HCEC 1CT (cell line): Measurements from ENCODE around the gene TTYH3.
"Not testable (repeated sequence)": the region's sequence is repeated elsewhere in the genome, so short reads cannot be mapped to it uniquely, and the experiment has no call there.

Experiments
- DNase-seq: peaks from one replicate; pipeline ENCODE4 v3.0.0-alpha.2; 2017

Gene TTYH3

GRCh38 chr7:2631946-2632732, at the start of gene TTYH3:
TSS of gene TTYH3 (plus strand) at chr7:2631986. CDS start at chr7:2632156, 170 bp downstream.
- DNase-seq: no peak

DNA sequence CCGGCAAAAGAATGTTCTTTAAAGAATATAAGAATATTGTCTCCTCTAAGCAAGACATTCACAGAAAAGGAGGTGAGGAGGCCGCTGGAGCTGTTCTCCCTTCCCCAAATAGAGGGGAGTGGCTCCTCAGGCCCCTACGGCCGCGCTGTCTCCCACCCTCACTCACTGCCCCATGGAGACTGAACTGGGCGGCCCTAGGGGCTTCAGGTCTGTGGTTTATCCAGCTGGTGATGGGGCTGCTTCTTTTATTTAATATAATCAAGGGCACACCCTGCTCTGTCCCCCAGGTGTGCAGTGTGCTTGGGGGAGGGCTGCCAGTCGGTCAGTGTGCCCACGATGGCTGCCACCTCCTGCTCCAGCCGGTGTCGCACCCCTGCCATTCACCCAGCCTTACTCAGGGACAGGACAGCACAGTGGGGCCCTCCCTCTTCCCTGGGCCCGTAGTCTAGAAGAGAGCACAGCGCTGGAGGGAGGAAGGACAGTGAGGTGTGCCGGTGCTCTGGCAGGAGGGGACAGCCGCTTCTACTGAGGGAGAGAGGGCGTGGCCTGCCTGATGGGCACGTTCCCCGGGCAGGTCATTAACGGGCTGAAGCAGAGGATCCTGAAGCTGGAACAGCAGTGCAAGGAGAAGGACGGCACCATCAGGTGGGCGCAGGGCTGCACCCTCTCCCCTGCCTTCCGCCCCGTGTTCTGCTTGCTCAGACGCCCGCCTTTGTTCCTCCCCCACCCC, 49.6 kb upstream of the TTYH3 start:
- no peak for DNase-seq

DNA sequence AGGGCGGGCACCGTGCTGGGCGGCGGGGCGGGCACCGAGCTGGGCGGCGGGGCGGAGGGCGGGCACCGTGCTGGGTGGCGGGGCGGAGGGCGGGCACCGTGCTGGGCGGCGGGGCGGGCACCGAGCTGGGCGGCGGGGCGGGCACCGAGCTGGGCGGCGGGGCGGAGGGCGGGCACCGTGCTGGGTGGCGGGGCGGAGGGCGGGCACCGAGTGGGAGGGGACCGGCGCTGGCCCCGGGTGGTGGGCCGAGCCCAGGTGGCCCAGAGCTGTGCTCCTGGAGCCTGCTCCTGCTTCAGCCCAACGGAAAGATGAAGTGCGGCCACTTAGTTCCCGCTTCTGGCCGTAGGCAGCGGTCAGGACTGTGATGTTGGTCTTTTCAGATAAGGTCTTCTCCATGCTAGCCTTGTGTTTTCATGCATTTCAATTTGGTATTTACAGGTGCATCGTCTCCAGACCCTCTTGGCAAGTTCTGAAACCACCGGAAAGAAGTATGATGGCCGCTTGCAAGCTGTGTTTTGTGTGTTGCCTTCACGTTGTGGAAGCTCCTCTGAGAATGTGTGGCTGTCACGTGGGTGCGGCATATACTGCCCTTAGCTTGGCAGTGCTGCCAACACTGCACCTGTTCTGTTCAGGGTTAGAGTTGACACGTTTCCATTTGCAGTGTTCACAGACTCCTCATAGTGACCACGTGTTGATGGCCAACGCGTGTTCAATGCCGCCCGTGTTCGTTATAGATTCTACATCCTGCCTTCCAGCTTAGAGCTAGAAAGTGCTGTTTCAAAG, 47.8 kb upstream of the TTYH3 start:
- no peak for DNase-seq

- no peak for DNase-seq
Observed at GRCh38 chr7:2585446-2585845, 46.3 kb upstream of the TTYH3 start.

DNA sequence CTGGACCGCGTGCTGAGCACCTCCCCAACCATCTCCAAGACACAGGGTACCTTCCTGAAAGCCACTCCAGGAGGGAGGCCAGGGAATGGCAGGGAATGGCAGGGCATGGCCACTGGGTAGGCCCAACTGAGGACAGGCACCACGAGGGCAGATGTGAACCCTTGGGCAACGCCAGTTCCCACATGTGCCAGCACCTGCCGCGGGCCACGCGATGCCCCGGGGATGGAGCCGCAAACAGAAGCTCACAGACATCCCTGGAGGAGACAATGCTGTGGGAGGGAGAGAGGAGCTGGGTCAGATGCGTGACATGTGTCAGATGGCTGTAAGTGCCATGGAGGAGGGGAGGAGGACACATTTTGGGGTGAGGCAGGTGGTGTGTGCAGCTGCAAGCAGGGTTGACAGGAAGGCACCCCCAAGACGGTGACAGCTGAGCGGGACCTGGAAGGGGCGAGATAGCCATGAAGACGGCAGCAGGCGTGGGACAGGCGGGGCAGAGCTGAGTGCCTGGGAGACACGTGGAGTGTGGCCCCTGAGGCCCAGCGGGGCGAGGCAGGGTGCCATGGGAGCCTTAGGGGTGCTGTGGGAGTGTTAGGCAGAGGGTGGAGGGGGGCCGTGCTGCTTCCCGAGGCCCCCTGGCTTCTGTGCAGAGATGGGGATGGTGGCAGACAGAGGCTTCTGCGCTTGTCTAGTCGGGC, 45.3 kb upstream of the TTYH3 start:
- DNase-seq: no peak

DNA sequence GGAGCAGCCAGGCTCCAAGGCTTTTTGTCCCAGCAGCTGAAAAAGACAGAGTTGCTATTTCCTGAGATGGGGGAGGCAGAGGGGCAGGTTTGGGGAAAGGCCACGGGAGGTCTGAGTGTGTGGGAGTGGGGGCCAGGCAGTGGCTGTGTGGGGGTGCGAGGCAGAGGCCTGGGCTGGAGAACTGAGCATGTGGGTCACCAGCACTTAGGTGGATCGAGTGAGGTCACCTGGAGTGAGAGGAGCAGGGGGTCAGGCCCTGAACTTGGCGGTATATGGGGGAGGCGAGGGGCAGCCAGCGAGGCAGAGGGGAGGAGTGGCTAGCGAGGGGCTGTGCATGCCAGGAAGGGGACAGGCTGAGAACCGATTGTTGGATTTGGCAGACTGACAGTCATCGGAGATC, 44.7 kb upstream of the TTYH3 start:
- DNase-seq: no peak

- DNase-seq: no peak
Observed at GRCh38 chr7:2587778-2588177, 44.0 kb upstream of the TTYH3 start.

- DNase-seq: no peak
Observed at GRCh38 chr7:2589341-2589740, 42.4 kb upstream of the TTYH3 start.

DNA sequence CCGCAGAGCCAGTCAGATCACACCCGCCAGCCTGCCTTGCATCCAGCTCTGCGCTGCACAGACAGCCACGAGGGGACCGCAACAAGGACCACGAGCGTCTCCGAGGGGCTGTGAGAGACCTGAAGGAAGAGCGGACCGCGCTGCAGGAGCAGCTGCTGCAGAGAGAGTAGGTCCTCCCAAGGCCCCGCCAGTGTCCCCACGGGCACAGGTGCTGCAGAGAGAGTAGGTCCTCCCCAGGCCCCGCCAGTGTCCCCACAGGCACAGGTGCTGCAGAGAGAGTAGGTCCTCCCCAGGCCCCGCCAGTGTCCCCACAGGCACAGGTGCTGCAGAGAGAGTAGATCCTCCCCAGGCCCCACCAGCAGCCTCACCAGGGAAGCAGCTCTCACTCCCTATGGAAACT, 41.8 kb upstream of the TTYH3 start:
- not testable (repeated sequence) for DNase-seq

- no peak for DNase-seq
Observed at GRCh38 chr7:2592375-2592865, 39.4 kb upstream of the TTYH3 start.

GRCh38 chr7:2593036-2593727, 38.6 kb upstream of the TTYH3 start:
- no peak for DNase-seq

DNA sequence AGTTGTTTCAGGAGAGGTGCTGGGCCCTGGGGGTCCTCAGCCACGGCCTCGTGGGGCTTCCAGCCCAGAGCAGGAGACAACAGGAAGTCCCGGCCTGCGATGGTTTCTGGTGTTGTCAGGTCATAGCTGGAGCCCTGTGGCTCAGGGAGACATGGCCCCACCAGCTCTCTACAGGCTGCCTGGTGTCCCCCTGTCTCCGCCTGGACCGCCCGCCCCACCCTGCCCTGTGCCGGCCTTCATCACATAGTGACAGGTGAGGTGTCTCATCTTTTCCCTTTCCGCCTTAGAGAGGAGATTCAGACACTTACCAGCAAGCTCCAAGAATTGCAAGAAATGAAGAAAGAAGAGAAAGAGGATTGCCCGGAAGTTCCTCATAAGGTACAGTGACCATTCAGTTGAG, 37.2 kb upstream of the TTYH3 start:
- DNase-seq: no peak

GRCh38 chr7:2595258-2595860, 36.4 kb upstream of the TTYH3 start:
- no peak for DNase-seq

- DNase-seq: no peak
Observed at GRCh38 chr7:2596464-2597272, 35.1 kb upstream of the TTYH3 start.

DNA sequence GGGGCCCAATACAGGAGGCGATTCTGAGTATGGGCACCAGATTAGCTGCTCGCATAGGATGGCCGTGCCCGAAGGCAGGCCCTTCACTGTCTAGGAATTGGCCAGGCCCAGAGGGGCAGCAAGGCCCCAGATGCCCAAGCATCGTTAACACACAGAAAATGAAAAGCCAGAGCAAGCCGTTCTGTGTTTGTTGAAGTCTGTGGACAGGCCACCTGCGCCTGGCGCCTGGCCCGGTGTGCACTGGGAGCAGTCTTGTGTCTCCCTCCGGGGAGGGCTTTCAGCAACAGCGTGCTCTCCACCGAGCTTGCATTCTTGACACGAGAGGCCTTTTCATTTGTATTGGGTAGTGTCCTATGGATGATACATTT, 34.5 kb upstream of the TTYH3 start:
- no peak for DNase-seq

GRCh38 chr7:2598154-2598823, 33.5 kb upstream of the TTYH3 start:
- DNase-seq: no peak

DNA sequence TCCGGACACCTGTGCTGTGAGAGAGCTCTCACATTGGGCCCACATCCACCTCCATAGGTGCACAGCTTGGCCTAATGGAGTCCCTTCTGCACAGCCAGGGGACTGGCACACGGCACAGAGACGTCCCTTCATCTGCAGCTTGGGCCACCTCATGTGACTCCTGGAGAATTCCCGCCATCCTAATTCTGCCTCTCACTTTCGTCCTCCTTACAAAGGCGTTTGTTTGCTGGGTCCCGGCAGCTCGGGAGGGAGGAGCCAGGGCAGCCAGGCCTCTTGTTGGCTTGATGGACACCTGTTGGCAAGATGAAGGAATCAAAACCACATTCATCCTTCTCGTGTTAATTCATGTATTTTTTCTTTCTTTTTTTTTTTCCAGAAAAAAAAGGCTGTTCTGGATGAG, 30.7 kb upstream of the TTYH3 start:
- no peak for DNase-seq

DNA sequence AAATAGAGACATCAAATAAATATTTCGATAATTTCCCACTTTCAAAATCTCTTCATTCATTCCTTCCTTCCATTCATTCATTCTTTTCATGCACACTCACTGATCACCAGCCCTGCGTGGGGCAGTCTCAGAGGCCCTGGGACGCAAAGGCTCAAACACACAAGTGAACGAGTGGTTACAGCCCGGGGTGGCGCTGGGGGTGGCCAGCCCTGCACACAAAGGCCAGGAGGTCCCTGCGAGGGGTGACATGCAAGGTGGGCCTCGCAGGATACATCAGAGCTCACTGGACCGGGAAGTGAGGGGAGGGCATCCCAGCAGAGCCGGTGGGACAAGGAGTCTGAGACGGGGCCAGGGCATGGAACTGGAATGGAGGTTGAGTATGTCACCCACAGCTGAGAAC, 29.9 kb upstream of the TTYH3 start:
- no peak for DNase-seq

DNA sequence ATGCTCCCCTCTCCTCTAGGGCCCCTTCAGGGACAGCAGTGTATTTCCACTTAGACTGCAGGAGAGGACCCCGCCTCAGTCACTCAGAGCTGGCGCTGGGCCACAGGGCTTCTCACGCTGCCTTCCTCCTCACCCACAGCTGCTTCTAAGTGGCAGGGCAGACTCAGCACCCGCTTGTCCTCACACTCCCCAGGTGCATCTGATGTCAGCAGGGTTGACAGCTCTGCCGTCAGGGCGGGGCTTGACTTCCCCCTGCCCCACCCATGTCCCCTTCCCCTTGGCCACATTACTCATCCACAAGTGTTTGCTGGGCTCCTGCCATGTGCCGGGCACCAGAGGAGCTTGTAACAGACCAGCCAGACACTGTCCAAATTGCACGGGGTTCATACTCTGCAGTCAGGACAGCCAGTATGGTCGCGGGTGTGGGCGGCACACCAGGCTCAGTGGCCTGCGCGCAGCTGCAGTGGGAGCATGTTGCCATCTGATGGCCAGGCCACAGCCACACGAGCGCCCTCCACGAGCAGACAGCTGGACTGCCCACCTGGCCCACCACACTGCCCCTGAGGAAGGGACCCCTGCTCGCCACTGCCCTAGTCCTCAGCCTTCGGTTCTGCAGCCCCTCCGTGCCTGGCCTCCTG, 29.3 kb upstream of the TTYH3 start:
- no peak for DNase-seq
